HG03139 (cell line): Measurements from ENCODE around the gene RLBP1.

Experiments used
- ATAC-seq: cut with Tn5 transposase; IDR thresholded peaks from one replicate; pipeline ENCODE4 v1.9.1; 2021; ENCODE audit not compliant: unreplicated experiment

Gene RLBP1

GRCh38 chr15:89179966-89180875 lies 41.2 kb downstream of the RLBP1 start:
- no peak for ATAC-seq

- no peak for ATAC-seq
These were observed 42.9 kb downstream of the RLBP1 start for GRCh38 chr15:89178307-89178977.

- no peak for ATAC-seq
These were observed 43.6 kb downstream of the RLBP1 start for GRCh38 chr15:89177633-89178306.

- ATAC-seq, result no peak
These were observed 44.3 kb downstream of the RLBP1 start for GRCh38 chr15:89177116-89177515.

- no peak for ATAC-seq
These were observed 45.7 kb downstream of the RLBP1 start for GRCh38 chr15:89175617-89176191.

- no peak for ATAC-seq
These were observed 46.9 kb downstream of the RLBP1 start for GRCh38 chr15:89174476-89174875.

GRCh38 chr15:89172921-89173320 lies 48.5 kb downstream of the RLBP1 start:
- no peak for ATAC-seq

- ATAC-seq, result no peak
These were observed 50.0 kb downstream of the RLBP1 start for GRCh38 chr15:89171136-89172072.

- ATAC-seq, result no peak
These were observed 51.0 kb downstream of the RLBP1 start for GRCh38 chr15:89170364-89170763.

GRCh38 chr15:89168316-89168833 lies 53.0 kb downstream of the RLBP1 start:
- no peak for ATAC-seq

GRCh38 chr15:89167267-89168176 lies 53.9 kb downstream of the RLBP1 start:
- peak; percentile 70 for ATAC-seq

- ATAC-seq, result no peak
These were observed 55.7 kb downstream of the RLBP1 start for GRCh38 chr15:89165677-89166076.

- ATAC-seq, result no peak
These were observed 56.6 kb downstream of the RLBP1 start for GRCh38 chr15:89164712-89165211.

- no peak for ATAC-seq
These were observed 57.9 kb downstream of the RLBP1 start for GRCh38 chr15:89163271-89164055.

- no peak for ATAC-seq
These were observed 59.7 kb downstream of the RLBP1 start for GRCh38 chr15:89161666-89162065.
